ENCODE results near the gene EID2. TPM values are rescaled to one million over a fixed set of nuclear protein-coding genes. Genes with fewer than 3 reads are reported as not detected.

EID2 gene
- total RNA-seq, 1 donor from 2014 or later = 13.5 TPM

DNA sequence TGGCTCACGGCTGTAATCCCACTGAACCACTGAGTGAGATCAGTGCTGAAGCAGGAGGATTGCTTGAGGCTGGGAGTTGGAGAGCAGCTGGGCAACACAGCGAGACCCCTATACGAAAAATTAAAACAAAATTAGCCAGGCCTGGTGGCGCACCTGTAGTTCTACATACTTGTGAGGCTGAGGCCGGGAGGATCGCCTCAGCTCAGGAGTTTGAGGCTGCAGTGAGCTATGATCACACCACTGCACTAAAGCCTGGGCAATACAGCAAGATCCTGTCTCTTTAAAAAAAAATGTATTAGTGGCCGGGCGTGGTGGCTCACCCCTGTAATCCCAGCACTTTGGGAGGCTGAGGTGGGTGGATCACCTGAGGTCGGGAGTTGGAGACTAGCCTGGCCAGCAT lies 31.3 kb downstream of the EID2 start:
- DNase-seq = no peak
- TF ChIP-seq, protein P1, sequence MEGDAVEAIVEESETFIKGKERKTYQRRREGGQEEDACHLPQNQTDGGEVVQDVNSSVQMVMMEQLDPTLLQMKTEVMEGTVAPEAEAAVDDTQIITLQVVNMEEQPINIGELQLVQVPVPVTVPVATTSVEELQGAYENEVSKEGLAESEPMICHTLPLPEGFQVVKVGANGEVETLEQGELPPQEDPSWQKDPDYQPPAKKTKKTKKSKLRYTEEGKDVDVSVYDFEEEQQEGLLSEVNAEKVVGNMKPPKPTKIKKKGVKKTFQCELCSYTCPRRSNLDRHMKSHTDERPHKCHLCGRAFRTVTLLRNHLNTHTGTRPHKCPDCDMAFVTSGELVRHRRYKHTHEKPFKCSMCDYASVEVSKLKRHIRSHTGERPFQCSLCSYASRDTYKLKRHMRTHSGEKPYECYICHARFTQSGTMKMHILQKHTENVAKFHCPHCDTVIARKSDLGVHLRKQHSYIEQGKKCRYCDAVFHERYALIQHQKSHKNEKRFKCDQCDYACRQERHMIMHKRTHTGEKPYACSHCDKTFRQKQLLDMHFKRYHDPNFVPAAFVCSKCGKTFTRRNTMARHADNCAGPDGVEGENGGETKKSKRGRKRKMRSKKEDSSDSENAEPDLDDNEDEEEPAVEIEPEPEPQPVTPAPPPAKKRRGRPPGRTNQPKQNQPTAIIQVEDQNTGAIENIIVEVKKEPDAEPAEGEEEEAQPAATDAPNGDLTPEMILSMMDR (IDR thresholded peaks at IDR 0.05) = no peak
- Histone ChIP-seq H3K4me1 (no peaks in the 10 kb centered on the region), H3K4me3 (no peak overlapping the region), H3K27ac (no peak overlapping the region), H3K36me3 (no peaks in the 10 kb centered on the region), H3K27me3 (peaks cover 70% of the 10 kb centered on the region), H3K9me3 (no peaks in the 10 kb centered on the region)
- ATAC-seq = no peak
- intact Hi-C loops (cut with DNase I) = no loop called here

DNA sequence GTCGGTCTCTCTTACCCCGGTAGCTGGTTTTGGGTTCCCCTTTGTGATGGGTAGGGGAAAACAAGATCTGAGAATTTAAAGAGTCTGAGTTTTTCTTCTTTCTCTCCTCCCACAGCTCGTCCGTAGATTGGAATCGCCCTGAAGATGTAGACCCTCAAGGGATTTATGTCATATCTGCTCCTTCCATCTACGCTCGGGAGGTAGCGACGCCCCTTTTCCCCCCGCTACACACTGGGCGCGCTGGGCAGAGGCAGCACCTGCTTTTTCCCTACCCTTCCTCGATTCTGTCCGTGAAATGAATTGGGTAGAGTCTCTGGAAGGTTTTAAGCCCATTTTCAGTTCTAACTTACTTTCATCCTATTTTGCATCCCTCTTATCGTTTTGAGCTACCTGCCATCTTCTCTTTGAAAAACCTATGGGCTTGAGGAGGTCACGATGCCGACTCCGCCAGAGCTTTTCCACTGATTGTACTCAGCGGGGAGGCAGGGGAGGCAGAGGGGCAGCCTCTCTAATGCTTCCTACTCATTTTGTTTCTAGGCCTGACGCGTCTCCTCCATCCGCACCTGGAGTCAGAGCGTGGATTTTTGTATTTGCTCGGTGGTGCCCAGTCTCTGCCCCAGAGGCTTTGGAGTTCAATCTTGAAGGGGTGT lies 32.1 kb downstream of the EID2 start:
- intact Hi-C loops (cut with DNase I) = no loop called here
- no peaks in the 10 kb centered on the region for H3K36me3 ChIP-seq
- DNase-seq (no peak), ATAC-seq (no peak)
- peaks cover 68% of the 10 kb centered on the region for H3K27me3 ChIP-seq
- H3K4me3 ChIP-seq = no peak overlapping the region
- TF ChIP-seq, protein P1 (IDR thresholded peaks at IDR 0.05) = no peak
- H3K4me1 ChIP-seq = no peaks in the 10 kb centered on the region
- H3K27ac ChIP-seq = no peak overlapping the region
- no peaks in the 10 kb centered on the region for H3K9me3 ChIP-seq

DNA sequence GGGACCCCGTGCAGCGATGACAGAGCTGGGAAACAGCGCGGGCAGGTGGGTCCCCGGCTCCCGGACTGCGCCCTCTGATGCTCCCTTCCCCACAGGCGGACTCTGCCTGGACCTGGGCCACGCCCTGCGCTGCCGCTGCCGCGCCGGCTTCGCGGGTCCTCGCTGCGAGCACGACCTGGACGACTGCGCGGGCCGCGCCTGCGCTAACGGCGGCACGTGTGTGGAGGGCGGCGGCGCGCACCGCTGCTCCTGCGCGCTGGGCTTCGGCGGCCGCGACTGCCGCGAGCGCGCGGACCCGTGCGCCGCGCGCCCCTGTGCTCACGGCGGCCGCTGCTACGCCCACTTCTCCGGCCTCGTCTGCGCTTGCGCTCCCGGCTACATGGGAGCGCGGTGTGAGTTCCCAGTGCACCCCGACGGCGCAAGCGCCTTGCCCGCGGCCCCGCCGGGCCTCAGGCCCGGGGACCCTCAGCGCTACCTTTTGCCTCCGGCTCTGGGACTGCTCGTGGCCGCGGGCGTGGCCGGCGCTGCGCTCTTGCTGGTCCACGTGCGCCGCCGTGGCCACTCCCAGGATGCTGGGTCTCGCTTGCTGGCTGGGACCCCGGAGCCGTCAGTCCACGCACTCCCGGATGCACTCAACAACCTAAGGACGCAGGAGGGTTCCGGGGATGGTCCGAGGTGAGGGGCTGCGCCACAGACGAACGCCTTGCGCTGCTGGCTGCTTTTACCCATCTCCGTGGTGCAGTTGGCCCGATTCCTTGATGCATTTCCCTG lies 32.8 kb downstream of the EID2 start:
- no peaks in the 10 kb centered on the region for H3K4me1 ChIP-seq
- ATAC-seq = peak; percentile 62
- DNase-seq = no peak
- no peak overlapping the region for H3K27ac ChIP-seq
- TF ChIP-seq, protein P1 (IDR thresholded peaks at IDR 0.05) = no peak
- H3K36me3 ChIP-seq = no peaks in the 10 kb centered on the region
- peaks cover 61% of the 10 kb centered on the region for H3K27me3 ChIP-seq
- no peaks in the 10 kb centered on the region for H3K9me3 ChIP-seq
- peak overlapping the region; percentile 40 for H3K4me3 ChIP-seq
- intact Hi-C loops (cut with DNase I) = no loop called here

DNA sequence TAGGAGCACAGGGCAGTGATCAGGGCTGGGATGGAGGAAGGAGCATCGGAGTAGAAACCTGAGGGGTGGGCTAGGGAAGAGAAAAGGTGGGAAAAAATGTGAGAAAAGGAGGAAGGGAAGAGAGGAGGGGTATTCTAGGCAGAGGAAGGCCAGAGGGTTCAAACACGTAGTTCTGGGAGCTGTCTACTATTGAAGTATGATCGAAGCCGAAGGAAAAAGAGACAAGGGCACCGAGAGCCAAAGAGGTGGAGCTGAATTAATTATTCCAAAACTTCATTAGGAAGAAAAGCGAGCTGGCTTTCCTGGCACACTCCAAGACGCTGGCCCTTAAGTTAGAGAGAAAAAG lies 33.4 kb downstream of the EID2 start:
- Histone ChIP-seq H3K9me3 (no peaks in the 10 kb centered on the region), H3K27ac (no peak overlapping the region), H3K27me3 (peaks cover 61% of the 10 kb centered on the region), H3K4me3 (peak overlapping the region; percentile 40), H3K4me1 (no peaks in the 10 kb centered on the region), H3K36me3 (no peaks in the 10 kb centered on the region)
- TF ChIP-seq, protein P1 (IDR thresholded peaks at IDR 0.05) = no peak
- ATAC-seq = no peak
- intact Hi-C loops (cut with DNase I) = no loop called here
- DNase-seq = no peak

DNA sequence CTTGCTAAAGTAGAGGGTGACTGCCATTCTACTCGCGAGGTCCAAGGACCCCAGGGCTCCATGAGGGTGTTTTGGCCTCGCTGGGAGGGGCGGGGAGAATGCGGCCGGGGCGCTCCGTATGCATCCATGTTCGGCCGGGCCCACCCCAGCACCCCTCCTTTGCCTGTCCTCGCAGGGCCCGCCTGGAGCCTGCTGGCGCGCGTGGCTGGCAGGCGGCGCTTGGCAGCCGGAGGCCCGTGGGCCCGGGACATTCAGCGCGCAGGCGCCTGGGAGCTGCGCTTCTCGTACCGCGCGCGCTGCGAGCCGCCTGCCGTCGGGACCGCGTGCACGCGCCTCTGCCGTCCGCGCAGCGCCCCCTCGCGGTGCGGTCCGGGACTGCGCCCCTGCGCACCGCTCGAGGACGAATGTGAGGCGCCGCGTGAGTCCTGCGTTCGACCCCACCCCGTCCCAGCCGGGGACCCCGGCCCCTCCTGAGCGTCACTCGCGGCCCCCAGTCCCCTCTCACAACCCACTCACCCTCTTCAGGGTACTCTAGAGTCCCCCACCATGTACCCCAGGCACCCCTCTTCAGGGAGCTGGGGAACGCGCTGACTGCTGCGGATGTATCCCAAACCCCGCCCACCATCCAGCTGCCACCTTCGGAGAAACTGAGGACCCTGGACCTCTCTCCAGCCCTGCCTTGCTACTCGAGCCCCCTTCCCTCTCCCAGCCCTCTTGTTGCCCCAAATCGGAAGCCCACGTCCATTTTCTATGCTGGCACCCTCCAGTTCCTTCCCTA lies 37.1 kb downstream of the EID2 start:
- peaks cover 83% of the 10 kb centered on the region for H3K27me3 ChIP-seq
- H3K27ac ChIP-seq = no peak overlapping the region
- intact Hi-C loops (cut with DNase I) = no loop called here
- no peaks in the 10 kb centered on the region for H3K9me3 ChIP-seq
- peaks cover 13% of the 10 kb centered on the region for H3K4me1 ChIP-seq
- peak; percentile 92 for ATAC-seq
- H3K36me3 ChIP-seq = no peaks in the 10 kb centered on the region
- H3K4me3 ChIP-seq = no peak overlapping the region
- TF ChIP-seq, protein P1 (IDR thresholded peaks at IDR 0.05) = peak; percentile 66
- DNase-seq = peak; percentile 83
